Transverse colon (tissue), 4 donors: Measurements from ENCODE around the gene CLUH. TPM values are rescaled to one million over a fixed set of nuclear protein-coding genes. Genes with fewer than 3 reads are reported as not detected.

Experiments used
- DNase-seq: peaks from one replicate; pipeline ENCODE4 v3.0.0-alpha.2; 2019
- H3K27ac ChIP-seq, 4 donors: fragments of 200-600 bp; sonication (generic); 2 replicates each; pipeline ENCODE4 v1.5.1; 2016 to 2018; ENCODE audit warnings: inconsistent platforms in 4 of 4
- H3K27me3 ChIP-seq: fragments of 200-600 bp; sonication (generic); 2 replicates; pipeline ENCODE4 v1.5.1; 2017; ENCODE audit warnings: inconsistent platforms
- H3K36me3 ChIP-seq, 4 donors: fragments of 200-600 bp; sonication (generic); 2 replicates each; pipeline ENCODE4 v1.5.1; 2017 to 2019; ENCODE audit warnings: inconsistent platforms in 4 of 4
- H3K4me1 ChIP-seq, 4 donors: fragments of 200-600 bp; sonication (generic); 2 replicates each; pipeline ENCODE4 v1.5.1; 2017 to 2020; ENCODE audit warnings: inconsistent platforms in 4 of 4
- H3K4me3 ChIP-seq, 4 donors: fragments of 200-600 bp; sonication (generic); 1 replicate in 1 of 4; 2 replicates in 3 of 4; pipeline versions ENCODE4 v1.5.1 to v1.6.1; 2017 to 2019; ENCODE audit warnings: inconsistent platforms in 4 of 4
- H3K9me3 ChIP-seq, 2 donors: fragments of 200-600 bp; sonication (generic); 2 replicates each; pipeline ENCODE4 v1.5.1; 2017 to 2019; ENCODE audit warnings: inconsistent platforms in 2 of 2
- CTCF ChIP-seq, 5 experiments: fragments of 200-600 bp in 3 of 5; fragments of 450-650 bp in 2 of 5; sonication (generic) in 3 of 5; IDR thresholded peaks; 1 replicate in 2 of 5; 2 replicates in 3 of 5; pipeline ENCODE4 v1.5.1; 2016 to 2017; ENCODE audit warnings: antibody characterized with exemption in 5 of 5, inconsistent platforms in 3 of 5, mild to moderate bottlenecking in 2 of 5, moderate library complexity in 1 of 5
- EP300 ChIP-seq: sonication (generic); formaldehyde crosslinking; IDR thresholded peaks from one replicate; pipeline ENCODE4 v1.6.1; 2017; ENCODE audit warnings: antibody characterized with exemption, low read depth
- POLR2A ChIP-seq: fragments of 450-650 bp; IDR thresholded peaks from one replicate; pipeline ENCODE4 v1.6.1; 2016; ENCODE audit warnings: antibody characterized with exemption, mild to moderate bottlenecking, moderate library complexity
- POLR2AphosphoS5 ChIP-seq, 3 donors: sonication (generic); formaldehyde crosslinking; IDR thresholded peaks; one replicate each; pipeline ENCODE4 v1.6.1; 2016; ENCODE audit warnings: antibody characterized with exemption in 3 of 3
- WGBS, 2 donors: methylation state at CpG; one replicate each; pipeline ENCODE4 v1.1.5; 2018; ENCODE audit warnings: low coverage in 1 of 2; 5-methylcytosine and 5-hydroxymethylcytosine counted together
- in situ Hi-C, 4 donors: fragments of 200-750 bp; cut with MboI; loops; one replicate each; pipeline versions ENCODE4 v1.15.0 to v1.15.1; 2017; ENCODE audit warnings: low sequenced_read_pairs in 3 of 4, low pct_ligation_motif_present in 1 of 4, low pct_unique_long_range_greater_than_20kb in 1 of 4
- intact Hi-C: fragments of 100-400 bp; cut with DNase I; formaldehyde crosslinking; loops from one replicate; pipeline ENCODE4 v1.15.1; 2023; ENCODE audit warnings: low total_unique reads
- small RNA-seq, 4 donors: library from RNA; depleted of rRNA; stranded (forward); fragments of <200 nt; gene quantifications; one replicate each; pipeline ENCODE3, GENCODE V24; 2016
- total RNA-seq, 4 donors: library from RNA; depleted of rRNA; stranded (reverse); fragments of >200 nt; gene quantifications; one replicate each; pipeline ENCODE4 v1.1.0, GENCODE V29; 2016

The CLUH gene
- total RNA-seq, 4 donors from 2014 or later: 127 to 1,072 (median 208) TPM

GRCh38 chr17:2644971-2645370, 66.6 kb downstream of the CLUH start:
- Histone ChIP-seq H3K36me3 (peaks cover 0 to 6% (median under 1%) of the 10 kb centered on the region in 4 donors), H3K27ac (no peak overlapping the region), H3K9me3 (no peaks in the 10 kb centered on the region), H3K4me3 (no peak overlapping the region), H3K27me3 (no peaks in the 10 kb centered on the region), H3K4me1 (peaks cover 0 to 4% (median 0%) of the 10 kb centered on the region in 4 donors)
- TF ChIP-seq EP300: no peak
- no peak for TF ChIP-seq POLR2AphosphoS5 (IDR thresholded peaks at IDR 0.05)
- no peak for TF ChIP-seq POLR2A
- TF ChIP-seq CTCF (IDR thresholded peaks at IDR 0.05): no peak
- intact Hi-C loops: no loop called here
- 78 to 100% methylated on average over 1 to 6 of the region's 6 CpGs for WGBS, 2 donors
- DNase-seq: no peak
- in situ Hi-C loops: no loop called here

Small RNAs within 50 kb of the gene (small RNA-seq; reads per million reads assigned to genes)
- gene MIR1253 (0 reads per million in 4 donors), gene MIR6776 (0 to 0.42 (median 0) reads per million in 4 donors), gene RN7SL608P (0 reads per million in 4 donors), gene hsa-mir-1253 (0 reads per million in 4 donors)

Other genes with a start within 250 kb of the CLUH start
- 100 to 1,000 TPM in 1 of 4 donors, 10 to 100 TPM in 3; 16.1 to 141 (median 19.8) TPM for gene METTL16, start 199.9 kb downstream of the CLUH start, total RNA-seq
- gene PAFAH1B1, start 118.1 kb downstream of the CLUH start, total RNA-seq: 100 to 1,000 TPM in 2 of 4 donors, 10 to 100 TPM in 2; 24.1 to 145 (median 98.8) TPM
- gene CCDC92B, start 37.9 kb upstream of the CLUH start, total RNA-seq: under 1 TPM in 3 of 4 donors, not detected in 1; 0.48 to 0.82 (median 0.75) TPM
- 10 to 100 TPM; 23.0 to 39.6 (median 33.9) TPM for gene RAP1GAP2, start 84.7 kb upstream of the CLUH start, total RNA-seq